HG02943 (cell line): ENCODE data around the gene GPR32.
"Not testable (repeated sequence)": the region's sequence is repeated elsewhere in the genome, so short reads cannot be mapped to it uniquely, and the experiment has no call there.

Source experiments
- ATAC-seq: cut with Tn5 transposase; IDR thresholded peaks from one replicate; pipeline ENCODE4 v1.9.1; 2021; ENCODE audit warnings: mild to moderate bottlenecking, low read depth, moderate library complexity; ENCODE audit not compliant: unreplicated experiment

The GPR32 gene

GRCh38 chr19:50770164-50770563, at the start of gene GPR32:
Gene GPR32, plus strand, starts transcription at chr19:50770464. Its CDS starts 137 bp downstream, at chr19:50770601.
- not testable (repeated sequence) for ATAC-seq

DNA sequence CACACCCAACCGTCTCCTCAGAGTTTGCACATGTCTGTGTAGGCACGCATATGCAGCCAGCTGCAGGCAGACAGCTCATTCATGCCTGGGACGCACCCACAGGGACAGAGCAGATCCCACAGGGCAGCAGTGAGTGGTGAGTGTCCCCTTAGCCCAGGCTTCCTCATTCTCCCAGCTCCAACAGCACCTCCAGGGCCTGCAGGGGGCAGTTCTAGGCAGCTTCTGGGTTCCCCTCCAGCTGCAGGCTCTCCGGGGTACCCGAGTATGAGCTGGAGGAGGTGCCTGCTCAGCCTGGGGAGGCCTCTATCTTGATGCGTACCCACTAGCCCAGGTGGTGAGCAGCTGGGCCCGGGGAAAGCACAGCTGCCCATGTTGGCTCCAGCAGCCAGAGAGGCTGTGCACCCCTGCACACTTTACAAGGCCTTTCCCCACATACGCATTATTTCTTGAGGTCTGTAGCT, 49.3 kb upstream of the GPR32 start:
- ATAC-seq: no peak

DNA sequence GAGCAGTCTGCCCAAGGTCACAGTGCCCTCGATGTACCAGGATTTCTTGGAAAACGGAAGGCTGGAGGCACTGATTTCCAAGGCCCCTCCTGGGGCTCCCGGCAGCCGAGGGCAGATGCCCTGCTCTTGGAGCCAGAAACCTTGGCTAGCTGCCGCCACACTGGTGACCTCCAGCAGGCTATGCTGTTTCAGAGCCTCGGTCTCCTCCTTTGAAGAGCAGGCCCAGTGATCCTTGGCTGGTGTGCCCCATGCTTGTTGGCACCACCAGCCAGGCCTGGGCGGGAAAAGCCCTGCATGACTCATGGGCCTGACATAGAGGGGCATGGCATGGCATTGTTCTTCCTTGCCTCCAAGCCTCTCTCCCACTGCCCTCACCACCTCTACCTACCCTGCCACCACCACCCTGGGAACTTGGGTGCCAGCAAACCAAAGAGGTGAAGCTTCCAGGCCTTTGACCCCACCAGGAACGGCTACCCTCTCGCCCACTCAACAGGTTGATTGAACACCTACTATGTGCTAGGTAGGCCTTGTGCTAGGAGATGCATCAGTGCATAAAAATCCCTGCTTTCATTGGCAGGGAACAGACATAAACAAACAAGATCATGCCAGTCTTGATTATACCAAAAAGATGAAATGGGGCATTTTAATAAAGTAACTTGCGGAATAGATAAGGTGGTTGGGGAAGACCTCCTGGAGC, 48.7 kb upstream of the GPR32 start:
- ATAC-seq: no peak

DNA sequence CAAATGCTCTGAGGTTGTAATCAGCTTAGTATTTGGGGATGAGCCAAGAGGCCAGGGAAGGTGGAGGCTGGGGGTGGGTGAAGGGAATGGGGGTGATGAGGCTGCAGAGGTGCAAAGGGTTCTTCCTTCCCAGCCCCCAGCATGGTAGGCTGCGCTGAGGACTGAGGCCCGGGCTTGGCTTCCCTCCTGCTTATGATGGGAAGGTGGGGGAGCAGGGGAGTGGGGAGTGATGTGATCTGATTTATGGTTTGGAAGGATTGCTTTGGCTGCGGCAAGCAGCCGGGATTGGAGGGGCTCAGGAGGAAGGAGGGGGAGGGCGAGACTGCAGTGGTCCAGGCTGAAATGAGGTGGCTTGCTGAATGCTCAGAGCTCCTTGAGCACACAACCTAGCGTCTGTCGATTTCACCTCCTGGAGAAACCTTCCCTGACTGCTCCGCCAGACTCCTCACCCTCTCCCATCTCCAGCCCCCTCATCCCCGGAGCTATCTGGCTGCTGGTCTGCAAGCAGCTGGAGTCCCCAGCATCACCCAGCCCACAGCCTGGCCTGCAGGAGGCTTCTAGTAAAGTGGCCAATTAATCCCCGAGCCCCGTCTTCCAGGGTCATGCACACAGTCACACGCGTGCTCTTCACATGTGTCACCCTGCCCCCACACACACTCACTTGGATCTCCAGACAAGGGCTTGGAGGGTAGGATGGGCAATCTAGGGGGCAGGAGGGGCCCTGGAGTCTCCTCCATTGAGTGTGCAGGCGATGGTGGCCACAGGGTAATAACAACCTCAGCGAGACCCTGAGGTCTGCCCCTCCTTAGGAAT, 47.9 kb upstream of the GPR32 start:
- ATAC-seq: no peak

DNA sequence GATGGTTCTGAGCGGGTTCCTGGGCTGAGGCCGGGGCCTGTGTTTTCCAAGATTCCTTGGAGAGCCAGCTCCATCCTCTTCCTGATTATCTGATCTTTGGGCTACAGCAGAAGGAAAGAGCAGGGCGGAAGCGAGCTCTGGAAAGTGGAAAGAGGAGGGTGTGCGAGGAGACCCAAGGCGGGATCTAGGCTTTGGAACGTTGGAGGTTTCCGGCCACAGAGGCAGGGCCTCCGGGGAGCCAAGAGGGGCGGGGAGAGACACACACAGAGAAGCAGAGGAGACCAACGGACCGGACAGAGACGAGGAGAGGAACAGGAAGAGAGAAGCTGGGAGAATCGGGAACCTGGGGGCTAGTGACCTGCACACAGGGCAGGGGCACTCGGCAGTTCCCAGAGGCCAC, 47.2 kb upstream of the GPR32 start, which contains the start of gene CLEC11A:
Gene CLEC11A (plus strand): TSS at position 296 of the 400 bp plus-strand sequence. CDS start 162 bp downstream, outside the sequence.
- no peak for ATAC-seq

DNA sequence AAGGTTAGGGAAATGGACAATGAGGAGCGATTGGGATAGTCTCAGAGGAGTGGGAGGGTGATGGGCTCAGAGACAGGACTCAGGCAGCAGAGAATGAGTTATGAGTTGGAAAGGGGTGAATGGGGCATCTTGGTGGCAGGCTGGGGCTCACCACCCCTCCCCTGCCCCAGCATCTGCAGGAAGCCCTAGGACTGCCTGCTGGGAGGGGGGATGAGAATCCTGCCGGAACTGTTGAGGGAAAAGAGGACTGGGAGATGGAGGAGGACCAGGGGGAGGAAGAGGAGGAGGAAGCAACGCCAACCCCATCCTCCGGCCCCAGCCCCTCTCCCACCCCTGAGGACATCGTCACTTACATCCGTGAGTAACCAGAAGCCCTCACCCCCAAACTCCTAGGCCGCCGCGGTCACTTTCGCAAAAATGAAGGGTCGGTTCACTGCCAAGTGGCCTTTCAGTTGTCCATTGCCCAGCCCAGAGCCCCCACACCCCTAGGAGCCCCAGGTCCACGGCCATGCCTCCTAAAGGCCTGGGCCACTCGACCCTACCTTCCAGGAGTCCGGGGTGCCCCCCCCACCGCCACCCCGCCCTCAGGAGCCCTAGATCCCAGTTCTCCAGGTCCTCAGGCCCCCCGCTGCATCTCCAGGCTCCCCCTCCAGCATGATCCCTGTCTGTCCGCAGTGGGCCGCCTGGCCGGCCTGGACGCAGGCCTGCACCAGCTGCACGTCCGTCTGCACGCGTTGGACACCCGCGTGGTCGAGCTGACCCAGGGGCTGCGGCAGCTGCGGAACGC, 46.3 kb upstream of the GPR32 start:
- ATAC-seq: no peak

- ATAC-seq: peak; percentile 61
Observed at GRCh38 chr19:50724522-50725217, 45.6 kb upstream of the GPR32 start.

DNA sequence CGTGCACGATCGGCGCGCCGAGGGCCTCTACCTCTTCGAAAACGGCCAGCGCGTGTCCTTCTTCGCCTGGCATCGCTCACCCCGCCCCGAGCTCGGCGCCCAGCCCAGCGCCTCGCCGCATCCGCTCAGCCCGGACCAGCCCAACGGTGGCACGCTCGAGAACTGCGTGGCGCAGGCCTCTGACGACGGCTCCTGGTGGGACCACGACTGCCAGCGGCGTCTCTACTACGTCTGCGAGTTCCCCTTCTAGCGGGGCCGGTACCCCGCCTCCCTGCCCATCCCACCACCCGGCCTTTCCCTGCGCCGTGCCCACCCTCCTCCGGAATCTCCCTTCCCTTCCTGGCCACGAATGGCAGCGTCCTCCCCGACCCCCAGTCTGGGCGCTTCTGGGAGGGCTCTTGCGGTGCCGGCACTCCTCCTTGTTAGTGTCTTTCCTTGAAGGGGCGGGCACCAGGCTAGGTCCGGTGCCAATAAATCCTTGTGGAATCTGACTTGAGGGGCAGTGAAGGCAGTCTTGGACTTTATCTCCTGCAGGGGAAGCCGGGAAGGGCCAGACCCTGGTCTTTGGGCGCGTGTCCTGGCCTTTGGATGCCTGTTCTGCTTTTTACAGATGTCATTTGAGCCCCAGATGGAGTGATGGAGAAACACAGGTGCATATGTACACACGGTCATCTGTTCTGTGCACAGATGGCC, 44.9 kb upstream of the GPR32 start:
- no peak for ATAC-seq

DNA sequence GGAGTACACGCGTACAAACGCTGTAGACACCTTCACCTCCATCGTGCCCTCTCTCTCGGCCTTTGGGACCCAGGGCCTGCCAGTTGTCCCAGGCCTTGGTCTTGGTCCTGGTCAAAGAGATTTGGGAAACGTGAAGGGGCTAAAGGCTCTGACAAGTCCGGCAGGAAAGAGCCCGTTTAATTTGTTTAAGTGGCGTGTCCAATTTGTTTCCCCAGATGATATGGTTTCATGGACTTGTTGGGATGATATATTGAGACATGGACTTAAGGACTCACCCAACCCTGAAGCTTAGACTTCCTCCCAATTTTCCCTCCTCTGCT, 44.4 kb upstream of the GPR32 start:
- ATAC-seq: no peak

DNA sequence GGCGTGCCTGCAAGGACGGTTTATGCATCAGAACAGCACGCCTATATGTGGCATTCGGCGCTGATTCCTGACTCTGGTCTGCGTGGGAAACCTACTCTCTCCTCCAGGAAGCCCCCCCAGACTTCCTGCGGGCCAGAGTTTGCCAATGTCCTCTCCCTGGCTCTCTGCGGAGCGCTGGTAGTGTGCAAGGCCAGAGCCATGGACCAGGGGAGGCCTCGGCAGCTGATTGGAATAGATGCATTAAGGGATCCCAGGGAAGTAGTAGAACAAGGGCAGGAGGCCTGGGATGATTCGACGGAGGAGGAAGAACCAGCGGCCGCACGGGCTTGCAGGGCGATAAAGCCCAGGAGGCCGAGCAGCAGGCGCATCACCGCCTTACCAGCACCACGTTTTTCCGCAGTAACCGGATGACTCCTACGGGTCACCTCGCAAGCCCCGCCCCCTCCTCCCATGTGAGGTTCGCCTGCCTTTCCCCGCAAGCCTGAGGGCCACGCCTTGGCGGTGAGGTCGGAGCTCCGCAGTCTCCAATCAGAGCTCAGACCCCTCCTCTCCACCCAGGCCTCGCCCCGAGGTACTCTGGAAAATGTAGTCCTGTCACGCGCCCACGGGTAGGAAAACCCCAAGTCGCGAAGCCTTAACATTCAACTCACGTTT, 42.1 kb upstream of the GPR32 start:
- no peak for ATAC-seq

DNA sequence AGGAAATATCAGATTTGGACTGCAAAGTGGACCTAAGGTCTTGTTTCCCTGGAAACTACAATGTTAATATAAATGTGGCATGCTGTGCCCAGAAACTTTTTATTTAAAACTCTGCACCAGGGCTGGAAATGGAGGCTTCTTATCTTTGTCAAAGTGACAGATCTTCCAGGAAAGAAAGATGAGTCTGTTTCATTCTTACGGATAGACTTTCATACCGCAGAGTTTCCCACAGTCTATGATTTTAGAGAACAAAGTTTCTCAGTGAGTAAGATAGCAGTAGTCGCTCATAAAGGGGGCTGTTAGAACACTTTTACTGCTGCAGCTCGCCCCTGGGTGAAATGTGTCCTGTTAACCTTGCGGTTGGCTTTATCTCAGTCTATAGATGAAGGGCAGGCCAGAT, 40.4 kb upstream of the GPR32 start:
- ATAC-seq: no peak

DNA sequence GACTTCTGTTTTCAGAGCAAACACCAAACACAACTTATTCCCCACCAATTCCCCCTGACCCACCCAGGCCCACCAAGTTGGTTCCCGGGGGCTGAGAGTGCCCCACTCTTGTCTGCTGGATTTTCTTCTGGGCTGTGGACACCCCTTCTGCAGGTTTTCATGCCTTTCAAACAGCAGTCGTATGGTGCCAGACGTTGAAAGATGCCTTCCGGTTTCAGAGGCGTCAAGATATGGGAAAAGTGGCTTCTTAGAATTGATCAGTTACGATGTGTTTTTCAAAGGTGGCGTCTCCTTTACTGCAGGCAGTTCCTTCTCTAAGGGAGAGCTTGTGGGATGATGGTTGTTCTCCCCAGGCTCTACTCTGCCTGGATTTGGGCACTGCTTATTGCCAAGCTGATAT, 34.4 kb upstream of the GPR32 start:
- no peak for ATAC-seq

- no peak for ATAC-seq
Observed at GRCh38 chr19:50736338-50736737, 33.9 kb upstream of the GPR32 start.

DNA sequence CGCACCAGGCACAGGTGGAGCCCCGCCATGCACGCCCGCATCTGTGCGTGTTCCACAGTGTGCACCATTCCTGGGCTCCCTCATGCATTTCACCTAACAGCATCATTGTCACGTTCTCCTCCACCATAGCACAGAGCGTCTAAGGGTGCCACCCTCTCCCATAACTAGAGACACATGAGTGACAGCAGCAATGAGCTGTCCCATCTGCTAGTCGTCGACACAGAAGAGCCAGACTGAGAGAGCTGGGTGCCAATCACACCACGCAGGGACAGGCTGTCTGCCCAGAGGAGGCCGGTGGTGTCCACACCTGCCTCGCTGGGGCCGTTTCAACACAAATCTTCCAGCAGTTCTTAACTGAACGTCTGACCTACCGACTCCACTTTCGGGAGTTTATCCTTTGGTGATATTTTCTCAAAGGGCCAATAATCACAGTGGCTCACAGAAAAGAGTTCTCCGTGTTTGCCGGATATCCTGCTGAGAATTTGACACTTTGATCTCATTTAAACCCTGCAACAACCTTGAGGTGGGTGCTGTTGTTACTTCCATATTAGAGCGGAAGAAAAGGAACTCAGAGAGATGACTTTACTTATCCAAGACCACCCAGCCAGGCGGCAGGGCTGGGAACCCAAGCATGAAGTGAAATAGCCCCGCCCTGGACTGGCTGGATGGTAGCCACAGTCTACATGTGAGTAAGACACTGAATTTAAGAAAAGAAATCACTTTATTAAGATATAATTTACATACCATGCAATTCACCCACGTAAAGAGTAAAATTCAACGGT, 30.9 kb upstream of the GPR32 start:
- no peak for ATAC-seq

DNA sequence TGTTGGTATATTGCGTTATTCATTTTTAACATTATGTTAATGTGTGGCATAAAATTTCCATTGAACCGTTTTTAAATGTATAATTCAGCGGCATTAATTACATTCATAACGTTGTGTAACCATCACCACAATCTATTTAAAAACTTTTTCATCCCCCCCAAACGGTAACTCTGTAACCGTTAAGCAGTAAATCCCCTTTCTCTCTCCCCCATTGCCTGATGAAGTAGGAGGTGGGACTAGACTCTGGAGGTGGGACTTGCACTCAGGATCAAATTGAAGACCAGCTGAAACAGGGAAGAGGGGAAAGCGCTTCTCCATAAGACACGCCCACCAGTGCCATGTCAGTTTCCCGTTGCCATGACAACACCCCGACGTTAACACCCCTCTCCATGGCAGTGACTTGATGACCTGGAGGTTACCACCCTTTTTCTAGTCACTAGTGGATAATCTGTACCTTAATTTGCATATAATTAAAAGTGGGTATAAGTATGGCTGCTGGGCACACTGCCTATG, 30.3 kb upstream of the GPR32 start:
- no peak for ATAC-seq

DNA sequence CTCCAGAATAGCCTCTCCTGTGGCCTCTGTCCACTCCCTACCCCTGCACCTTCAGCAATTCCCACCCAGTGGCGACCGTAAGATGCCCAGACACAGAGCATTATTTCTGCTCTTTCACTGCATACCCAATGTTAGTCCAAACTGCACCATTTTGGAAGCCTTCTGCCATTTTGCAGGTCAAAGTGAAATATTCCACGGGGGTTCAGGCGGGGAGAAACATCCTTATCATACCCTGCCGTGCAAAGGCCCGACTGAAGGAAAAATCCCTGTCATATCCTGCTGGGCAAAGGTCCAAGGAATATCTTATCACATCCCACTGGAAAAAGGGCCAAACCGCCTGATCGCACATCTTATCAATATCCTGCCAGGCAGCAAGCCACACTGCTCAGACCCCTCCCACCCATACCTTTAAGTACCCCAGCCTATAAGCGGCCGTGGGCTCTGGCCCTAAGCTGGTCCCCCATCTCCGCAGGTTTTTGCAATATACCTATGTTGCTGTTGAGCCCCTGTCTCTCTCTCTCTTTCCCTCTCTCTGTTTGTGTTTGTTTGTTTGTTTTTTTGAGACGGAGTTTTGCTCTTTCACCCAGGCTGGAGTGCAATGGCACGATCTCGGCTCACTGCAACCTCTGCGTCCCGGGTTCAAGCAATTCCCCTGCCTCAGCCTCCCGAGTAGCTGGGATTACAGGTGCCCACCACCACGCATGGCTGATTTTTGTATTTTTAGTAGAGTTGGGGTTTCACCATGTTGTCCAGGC, 28.9 kb upstream of the GPR32 start:
- ATAC-seq: no peak

DNA sequence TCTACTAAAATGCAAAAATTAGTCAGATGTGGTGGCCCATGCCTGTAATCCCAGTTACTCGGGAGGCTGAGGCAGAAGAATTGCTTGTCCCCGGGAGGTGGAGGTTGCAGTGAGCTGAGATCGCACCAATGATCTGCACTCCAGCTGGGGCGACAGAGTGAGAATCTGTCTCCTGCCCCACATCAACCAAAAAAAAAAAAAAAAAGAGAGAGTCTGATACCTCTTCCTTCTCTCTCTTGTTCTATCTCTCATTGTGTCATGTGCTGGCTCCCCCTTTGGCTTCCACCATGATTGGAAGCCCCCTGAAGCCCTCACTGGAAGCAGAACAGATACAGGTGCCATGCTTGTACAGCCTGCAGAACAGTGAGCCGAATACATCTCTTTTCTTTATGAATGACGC, 26.7 kb upstream of the GPR32 start:
- no peak for ATAC-seq

DNA sequence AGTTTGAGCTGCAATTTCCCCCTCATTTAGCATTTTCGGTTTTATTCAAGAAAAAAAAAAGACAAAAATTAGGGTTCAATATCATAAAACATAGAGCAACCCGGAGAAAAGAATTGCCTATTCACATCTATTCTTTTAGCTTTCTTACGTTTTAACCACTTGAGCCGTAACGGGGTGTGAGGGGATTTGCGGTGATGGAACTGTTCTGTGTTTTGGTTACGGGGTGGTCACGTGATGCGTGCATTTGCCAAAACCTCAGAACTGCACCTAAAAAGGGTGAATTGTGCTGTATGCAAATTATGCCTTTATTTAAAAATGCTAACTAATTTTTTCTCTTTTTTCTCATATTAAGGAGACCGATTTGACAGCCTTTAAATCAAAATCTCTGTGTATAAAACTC, 25.0 kb upstream of the GPR32 start:
- ATAC-seq: no peak
